ENCODE results near the gene PPP1R3G. TPM values are rescaled to one million over a fixed set of nuclear protein-coding genes. Genes with fewer than 3 reads are reported as not detected.

The PPP1R3G gene
- total and polyA plus RNA-seq, 2 of the 4 experiments (the other 2 are of a cell fraction): 0.10 to 0.18 TPM

- ChIA-PET CTCF (interaction anchor here (0.5 kb wide), 1 partner anchor 34 kb away, joined by 3 read pairs; no protein-coding TSS in a partner anchor), POLR2A (ENCODE audit: unreplicated experiment) (no interaction called here)
- H3K14ac ChIP-seq (replicated peaks; ENCODE audit: low read depth, low read length): no peak overlapping the region
- no peak overlapping the region for H2AK5ac ChIP-seq (ENCODE audit: low read depth, low read length)
- H2BK5ac ChIP-seq (ENCODE audit: low read depth, low read length, poor library complexity, severe bottlenecking): no peak overlapping the region
- no peak overlapping the region for H3K23ac ChIP-seq (ENCODE audit: low read depth, low read length)
- intact Hi-C loops (cut with micrococcal nuclease): loop anchor here (5.0 kb wide), 1 partner anchor 336 kb away; no protein-coding TSS in a partner anchor
- in situ Hi-C loops (cut with MboI; ENCODE audit: low sequenced_read_pairs): no loop called here
- no peaks in the 10 kb centered on the region for H3K9me3 ChIP-seq (ENCODE audit: control insufficient read depth, insufficient read depth, low read length)
- H3K9ac ChIP-seq (ENCODE audit: low read depth, low read length): no peak overlapping the region
- no peak overlapping the region for H3K56ac ChIP-seq (ENCODE audit: extremely low read depth, insufficient read depth, low read length)
- no peak overlapping the region for H3K4ac ChIP-seq (ENCODE audit: low read depth, low read length)
- no CpG with 5 or more reads among the region's 14 CpGs for WGBS, 2 experiments (ENCODE audit: extremely low coverage in 2 of 2, insufficient read length in 1 of 2)
- no peak for ATAC-seq (ENCODE audit: low read depth)
- no peak overlapping the region for H2BK120ac ChIP-seq (ENCODE audit: low read depth, low read length)
- TF ChIP-seq MXI1 (IDR thresholded peaks at IDR 0.05; ENCODE audit: borderline replicate concordance, low read depth, low read length) (no peak), CTCF (conservative IDR thresholded peaks at IDR 0.05; ENCODE audit: low read depth, low read length) (no peak), MAZ (IDR thresholded peaks at IDR 0.05; ENCODE audit: borderline replicate concordance, low read depth, low read length) (no peak)
- H3K27me3 ChIP-seq (ENCODE audit: control insufficient read depth, insufficient read depth, low read length): peaks cover 28% of the 10 kb centered on the region
- no peak for DNase-seq
- no peak overlapping the region for H3K27ac ChIP-seq (ENCODE audit: insufficient read depth, low read length)
- H4K5ac ChIP-seq (ENCODE audit: low read depth, low read length): no peak overlapping the region
- no peaks in the 10 kb centered on the region for H3K9me1 ChIP-seq (ENCODE audit: insufficient read depth, low read length)
- H4K8ac ChIP-seq (ENCODE audit: low read depth in 2 of 2, low read length in 2 of 2): no peak overlapping the region
- no TSS peak for BruUV-seq (replicated peaks)
- no peak overlapping the region for H2AFZ ChIP-seq (replicated peaks; ENCODE audit: low read length, poor library complexity)
- no peak overlapping the region for H2BK20ac ChIP-seq (ENCODE audit: low read depth, low read length)
- no peak overlapping the region for H3K4me2 ChIP-seq (ENCODE audit: low read depth, low read length)
- dilution Hi-C loops (cut with HindIII; ENCODE audit: low sequenced_read_pairs, unreplicated experiment): no loop called here
- H4K91ac ChIP-seq (ENCODE audit: insufficient read depth, low read depth, low read length): no peak overlapping the region
- H2AK9ac ChIP-seq (replicated peaks; ENCODE audit: low read depth, low read length, poor library complexity): no peak overlapping the region
- no peaks in the 10 kb centered on the region for H3K36me3 ChIP-seq (ENCODE audit: control insufficient read depth, insufficient read depth, low read length)
- no peaks in the 10 kb centered on the region for H3K79me1 ChIP-seq (ENCODE audit: low read depth in 1 of 2, low read length in 2 of 2)
- H2BK15ac ChIP-seq (ENCODE audit: low read depth, low read length): no peak overlapping the region
- H4K20me1 ChIP-seq (ENCODE audit: insufficient read depth, low read length): peaks cover 15% of the 10 kb centered on the region; the same call in 1 of the 2 replicates
- H3K18ac ChIP-seq (ENCODE audit: low read depth, low read length): no peak overlapping the region
- H3K4me3 ChIP-seq (ENCODE audit: insufficient read depth, low read depth, low read length): no peak overlapping the region
- peaks cover 5% of the 10 kb centered on the region; the same call in 1 of the 2 replicates for H3K4me1 ChIP-seq (ENCODE audit: control insufficient read depth, insufficient read depth, low read length)
Observed at GRCh38 chr6:5098501-5099270, 13.5 kb downstream of the PPP1R3G start.

Measured in IMR-90 (cell line).